NCI-H1092 (cell line): ENCODE measurements around the gene STX5.
"Not testable (repeated sequence)": the region's sequence is repeated elsewhere in the genome, so short reads cannot be mapped to it uniquely, and the experiment has no call there.

Experiments used
- DNase-seq: peaks from one replicate; lab custom pipeline; 2025; lab: John Stamatoyannopoulos, UW

STX5 gene

GRCh38 chr11:62831520-62832335, at the start of gene STX5:
Gene STX5 (minus strand): TSS chr11:62832051. CDS start chr11:62831243, 808 bp downstream.
- peak; percentile 99 for DNase-seq

GRCh38 chr11:62880803-62881578, 49.1 kb upstream of the STX5 start, which contains the start of gene SLC3A2:
Gene SLC3A2 (plus strand): TSS chr11:62880896. CDS start chr11:62881024, 128 bp downstream.
- DNase-seq, result peak; percentile 77

- DNase-seq, result no peak
Observed at GRCh38 chr11:62880231-62880802, 48.5 kb upstream of the STX5 start.

- no peak for DNase-seq
Observed at GRCh38 chr11:62879235-62879978, 47.6 kb upstream of the STX5 start.

- DNase-seq, result no peak
Observed at GRCh38 chr11:62876712-62877111, 44.9 kb upstream of the STX5 start.

GRCh38 chr11:62875698-62876478, 44.0 kb upstream of the STX5 start:
- DNase-seq, result no peak

- no peak for DNase-seq
Observed at GRCh38 chr11:62874851-62875250, 43.0 kb upstream of the STX5 start.

GRCh38 chr11:62865635-62866034, 33.8 kb upstream of the STX5 start:
- DNase-seq, result no peak

- no peak for DNase-seq
Observed at GRCh38 chr11:62863687-62864335, 32.0 kb upstream of the STX5 start.

GRCh38 chr11:62861564-62862192, 29.8 kb upstream of the STX5 start:
- DNase-seq, result not testable (repeated sequence)

- no peak for DNase-seq
Observed at GRCh38 chr11:62860835-62861563, 29.1 kb upstream of the STX5 start.

- not testable (repeated sequence) for DNase-seq
Observed at GRCh38 chr11:62859281-62859703, 27.4 kb upstream of the STX5 start.

- DNase-seq, result no peak
Observed at GRCh38 chr11:62858201-62858600, 26.4 kb upstream of the STX5 start.

GRCh38 chr11:62857541-62857982, 25.7 kb upstream of the STX5 start:
- no peak for DNase-seq

GRCh38 chr11:62856333-62856895, 24.6 kb upstream of the STX5 start:
- no peak for DNase-seq

GRCh38 chr11:62855571-62856332, 23.9 kb upstream of the STX5 start:
- peak; percentile 99 for DNase-seq

GRCh38 chr11:62854825-62855570, 23.1 kb upstream of the STX5 start:
- no peak for DNase-seq
